Karpas-422 (cell line): ENCODE results near the gene UST. TPM values are rescaled to one million over a fixed set of nuclear protein-coding genes. Genes with fewer than 3 reads are reported as not detected.
"Not testable (repeated sequence)": the region's sequence is repeated elsewhere in the genome, so short reads cannot be mapped to it uniquely, and the experiment has no call there.

Experiments used
- DNase-seq: peaks from one replicate; pipeline ENCODE4 v3.0.0-alpha.2; 2015
- H2AFZ ChIP-seq: fragments of 200-600 bp; sonication (generic); 2 replicates; pipeline ENCODE4 v1.6.1; 2014; ENCODE audit warnings: antibody characterized with exemption, low read length, mixed read lengths
- H3K27ac ChIP-seq: fragments of 200-600 bp; sonication (generic); 2 replicates; pipeline ENCODE4 v1.5.1; 2014; ENCODE audit warnings: mild to moderate bottlenecking, low read length, moderate library complexity
- H3K27me3 ChIP-seq: fragments of 200-600 bp; sonication (generic); 2 replicates; pipeline ENCODE4 v1.6.1; 2014; ENCODE audit warnings: low read length, mixed read lengths
- H3K36me3 ChIP-seq: fragments of 200-600 bp; sonication (generic); 2 replicates; pipeline ENCODE4 v1.6.1; 2014; ENCODE audit warnings: low read length, mixed read lengths; ENCODE audit not compliant: insufficient read depth
- H3K4me1 ChIP-seq: fragments of 200-600 bp; sonication (generic); 2 replicates; pipeline ENCODE4 v1.6.1; 2014; ENCODE audit warnings: mild to moderate bottlenecking, low read length, mixed read lengths
- H3K4me2 ChIP-seq: fragments of 200-600 bp; sonication (generic); 2 replicates; pipeline ENCODE4 v1.6.1; 2014; ENCODE audit warnings: low read length, low read depth, mild to moderate bottlenecking; ENCODE audit not compliant: poor library complexity, severe bottlenecking
- H3K4me3 ChIP-seq: fragments of 200-600 bp; sonication (generic); 2 replicates; pipeline ENCODE4 v1.5.1; 2014; ENCODE audit warnings: mild to moderate bottlenecking, antibody characterized with exemption, low read length, mixed read lengths
- H3K79me2 ChIP-seq: fragments of 200-600 bp; sonication (generic); 2 replicates; pipeline ENCODE4 v1.6.1; 2014; ENCODE audit warnings: mild to moderate bottlenecking, low read length, mixed read lengths
- H3K9ac ChIP-seq: fragments of 200-600 bp; sonication (generic); 2 replicates; pipeline ENCODE4 v1.6.0; 2014; ENCODE audit warnings: low read length
- H3K9me2 ChIP-seq: fragments of 200-600 bp; sonication (generic), shearing (Covaris generic); replicated peaks from 2 replicates; pipeline ENCODE4 v1.6.0; 2014; ENCODE audit warnings: mild to moderate bottlenecking, low read length, moderate library complexity; ENCODE audit not compliant: insufficient read depth
- H3K9me3 ChIP-seq: fragments of 300-700, 200-600 bp; sonication (generic); 2 replicates; pipeline ENCODE4 v1.6.1; 2014; ENCODE audit warnings: low read length, mixed read lengths
- H4K20me1 ChIP-seq: fragments of 200-600 bp; sonication (generic); 2 replicates; pipeline ENCODE4 v1.6.1; 2014; ENCODE audit warnings: mild to moderate bottlenecking, antibody characterized with exemption, low read length, low read depth; ENCODE audit not compliant: insufficient read depth
- total RNA-seq: library from RNA; depleted of rRNA; stranded (reverse); fragments of >200 nt; shearing (Covaris generic); gene quantifications from 2 replicates; pipeline ENCODE4 v1.2.3, GENCODE V29; 2014; ENCODE audit warnings: low replicate concordance

Gene UST
- total RNA-seq, 1 experiment from 2014 or later = 0.15 TPM

DNA sequence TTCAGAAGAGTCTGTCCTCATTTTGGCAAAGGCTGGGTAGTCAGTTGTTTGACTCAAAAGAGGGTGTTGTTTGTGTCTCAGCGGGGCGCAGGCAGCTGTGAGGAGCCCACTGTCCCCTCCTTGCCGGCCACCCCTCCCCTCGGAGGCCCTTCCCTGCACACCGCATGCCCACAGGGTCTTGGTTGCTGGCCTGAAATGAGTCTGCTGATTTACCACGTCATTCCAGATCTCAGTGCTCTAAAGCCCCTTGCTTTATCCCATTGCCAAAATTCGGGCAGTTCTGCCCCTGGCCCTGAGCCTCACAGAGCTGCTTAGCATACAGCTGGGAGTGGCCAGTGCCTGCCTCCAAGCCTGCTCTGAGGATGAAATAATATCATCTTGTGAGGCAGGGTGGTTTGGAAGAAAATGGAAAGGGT is 220.7 kb downstream of the UST start:
- no peaks in the 10 kb centered on the region for H3K36me3 ChIP-seq
- no peak for DNase-seq
- no peaks in the 10 kb centered on the region for H3K27me3 ChIP-seq
- no peaks in the 10 kb centered on the region for H3K4me1 ChIP-seq
- no peaks in the 10 kb centered on the region for H3K79me2 ChIP-seq
- H3K4me3 ChIP-seq = no peak overlapping the region
- no peaks in the 10 kb centered on the region for H4K20me1 ChIP-seq
- no peak overlapping the region for H3K4me2 ChIP-seq
- H3K9ac ChIP-seq = no peak overlapping the region
- no peak overlapping the region for H2AFZ ChIP-seq
- no peak overlapping the region for H3K27ac ChIP-seq
- no peaks in the 10 kb centered on the region for H3K9me2 ChIP-seq
- H3K9me3 ChIP-seq = no peaks in the 10 kb centered on the region

GRCh38 chr6:148968771-148969602 is 222.2 kb downstream of the UST start:
- H3K9me2 ChIP-seq = no peaks in the 10 kb centered on the region
- no peak overlapping the region for H3K27ac ChIP-seq
- no peaks in the 10 kb centered on the region for H4K20me1 ChIP-seq
- DNase-seq = no peak
- no peaks in the 10 kb centered on the region for H3K79me2 ChIP-seq
- no peak overlapping the region for H3K4me3 ChIP-seq
- H3K4me1 ChIP-seq = no peaks in the 10 kb centered on the region
- no peak overlapping the region for H3K9ac ChIP-seq
- H3K36me3 ChIP-seq = no peaks in the 10 kb centered on the region
- no peak overlapping the region for H3K4me2 ChIP-seq
- no peaks in the 10 kb centered on the region for H3K27me3 ChIP-seq
- H3K9me3 ChIP-seq = no peaks in the 10 kb centered on the region
- no peak overlapping the region for H2AFZ ChIP-seq

GRCh38 chr6:148969603-148970061 is 222.8 kb downstream of the UST start:
- Histone ChIP-seq H3K9ac (no peak overlapping the region), H3K9me2 (no peaks in the 10 kb centered on the region), H3K36me3 (no peaks in the 10 kb centered on the region), H4K20me1 (no peaks in the 10 kb centered on the region), H3K79me2 (no peaks in the 10 kb centered on the region), H3K4me3 (no peak overlapping the region), H3K27me3 (no peaks in the 10 kb centered on the region), H3K4me1 (no peaks in the 10 kb centered on the region), H3K4me2 (no peak overlapping the region), H3K27ac (no peak overlapping the region), H2AFZ (no peak overlapping the region), H3K9me3 (no peaks in the 10 kb centered on the region)
- DNase-seq = no peak

- Histone ChIP-seq H3K36me3 (no peaks in the 10 kb centered on the region), H3K9ac (no peak overlapping the region), H3K27ac (no peak overlapping the region), H3K27me3 (0 out of 2 replicates have a peak, but pooled peaks cover under 1% of the 10 kb centered on the region), H2AFZ (no peak overlapping the region), H3K9me3 (no peaks in the 10 kb centered on the region), H4K20me1 (no peaks in the 10 kb centered on the region), H3K4me2 (no peak overlapping the region), H3K4me3 (no peak overlapping the region), H3K4me1 (no peaks in the 10 kb centered on the region), H3K9me2 (no peaks in the 10 kb centered on the region), H3K79me2 (no peaks in the 10 kb centered on the region)
- DNase-seq = no peak
Measured at GRCh38 chr6:148971031-148971927, 224.4 kb downstream of the UST start.

GRCh38 chr6:148972481-148972880 is 225.7 kb downstream of the UST start:
- H3K9me2 ChIP-seq = no peaks in the 10 kb centered on the region
- no peaks in the 10 kb centered on the region for H3K9me3 ChIP-seq
- no peak for DNase-seq
- H4K20me1 ChIP-seq = no peaks in the 10 kb centered on the region
- no peak overlapping the region for H3K4me2 ChIP-seq
- H3K27me3 ChIP-seq = 0 out of 2 replicates have a peak, but pooled peaks cover 2% of the 10 kb centered on the region
- H3K4me1 ChIP-seq = no peaks in the 10 kb centered on the region
- H3K79me2 ChIP-seq = no peaks in the 10 kb centered on the region
- H3K4me3 ChIP-seq = no peak overlapping the region
- H3K27ac ChIP-seq = no peak overlapping the region
- H3K9ac ChIP-seq = no peak overlapping the region
- no peak overlapping the region for H2AFZ ChIP-seq
- no peaks in the 10 kb centered on the region for H3K36me3 ChIP-seq

DNA sequence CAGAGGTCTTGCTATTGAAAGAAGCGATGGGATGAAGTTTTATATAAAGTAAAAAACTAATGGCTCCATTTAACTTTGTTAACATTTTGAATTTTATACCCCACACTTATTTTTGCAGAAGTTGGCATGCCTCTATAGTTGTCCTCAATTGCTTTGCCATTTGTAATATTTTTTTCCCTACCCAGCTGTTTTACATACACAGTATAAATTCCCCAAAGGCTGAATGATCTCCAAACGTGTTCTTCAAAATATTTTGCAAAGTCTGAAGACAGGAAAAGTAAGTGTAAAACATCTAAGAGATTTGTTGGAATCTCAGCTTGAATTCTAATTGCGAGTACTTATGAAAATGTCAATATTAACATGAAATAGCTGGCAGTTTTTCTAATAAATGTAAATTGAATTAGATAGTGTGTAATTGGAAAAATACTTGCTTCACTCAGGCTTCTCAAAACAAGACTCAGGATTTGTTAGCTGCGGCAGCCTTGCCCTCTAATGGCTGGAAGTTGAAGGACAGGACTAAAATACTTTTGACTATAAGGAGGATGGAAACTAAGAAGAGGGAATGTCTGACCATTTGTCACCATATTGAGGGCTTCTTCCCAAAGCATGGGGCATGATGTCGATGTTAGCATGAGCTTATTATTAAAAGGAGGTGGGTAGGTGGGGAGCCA is 226.8 kb downstream of the UST start:
- H3K36me3 ChIP-seq = no peaks in the 10 kb centered on the region
- no peak overlapping the region for H3K4me2 ChIP-seq
- H3K27me3 ChIP-seq = 0 out of 2 replicates have a peak, but pooled peaks cover 2% of the 10 kb centered on the region
- no peak for DNase-seq
- no peak overlapping the region for H2AFZ ChIP-seq
- H3K9me3 ChIP-seq = no peaks in the 10 kb centered on the region
- H3K79me2 ChIP-seq = no peaks in the 10 kb centered on the region
- no peak overlapping the region for H3K27ac ChIP-seq
- no peaks in the 10 kb centered on the region for H3K4me1 ChIP-seq
- H4K20me1 ChIP-seq = no peaks in the 10 kb centered on the region
- H3K9ac ChIP-seq = no peak overlapping the region
- no peak overlapping the region for H3K4me3 ChIP-seq
- no peaks in the 10 kb centered on the region for H3K9me2 ChIP-seq

DNA sequence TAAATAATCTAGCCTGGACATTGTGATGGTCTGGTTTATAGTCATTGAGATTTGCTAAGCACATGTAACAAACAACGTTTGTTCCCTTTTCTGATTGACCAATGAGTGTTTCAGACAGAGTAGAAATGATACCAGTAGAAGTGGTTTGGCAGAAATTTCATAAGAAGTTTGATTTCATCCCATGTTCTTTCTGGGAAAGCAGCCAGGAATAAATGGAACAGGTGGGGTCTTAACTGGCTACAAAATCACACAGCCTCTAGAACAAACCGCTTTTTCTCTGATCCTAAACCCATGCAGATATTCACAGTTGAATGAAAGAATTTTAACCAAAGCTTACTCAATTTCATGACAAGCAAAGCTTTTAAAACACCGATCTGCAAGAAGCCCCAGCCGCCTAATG is 227.5 kb downstream of the UST start:
- no peak overlapping the region for H3K4me3 ChIP-seq
- no peak overlapping the region for H2AFZ ChIP-seq
- no peaks in the 10 kb centered on the region for H4K20me1 ChIP-seq
- DNase-seq = no peak
- H3K36me3 ChIP-seq = no peaks in the 10 kb centered on the region
- H3K79me2 ChIP-seq = no peaks in the 10 kb centered on the region
- no peaks in the 10 kb centered on the region for H3K9me2 ChIP-seq
- H3K27ac ChIP-seq = no peak overlapping the region
- 0 out of 2 replicates have a peak, but pooled peaks cover 2% of the 10 kb centered on the region for H3K27me3 ChIP-seq
- H3K4me1 ChIP-seq = no peaks in the 10 kb centered on the region
- no peaks in the 10 kb centered on the region for H3K9me3 ChIP-seq
- H3K9ac ChIP-seq = no peak overlapping the region
- H3K4me2 ChIP-seq = no peak overlapping the region

DNA sequence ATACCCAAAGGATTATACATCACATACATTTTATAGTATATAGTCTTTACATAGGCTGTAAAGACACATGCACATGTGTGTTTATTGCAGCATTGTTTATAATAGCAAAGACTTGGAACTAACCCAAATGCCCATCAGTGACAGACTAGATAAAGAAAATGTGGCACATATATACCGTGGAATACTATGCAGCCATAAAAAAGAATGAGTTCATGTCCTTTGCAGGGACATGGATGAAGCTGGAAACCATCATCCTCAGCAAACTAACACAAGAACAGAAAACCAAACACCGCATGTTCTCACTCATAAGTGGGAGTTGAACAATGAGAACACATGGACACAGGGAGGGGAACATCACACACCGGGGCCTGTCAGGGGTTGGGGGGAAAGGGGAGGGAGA is 231.5 kb downstream of the UST start:
- not testable (repeated sequence) for H4K20me1 ChIP-seq, H3K4me3 ChIP-seq, H3K9ac ChIP-seq, H3K27ac ChIP-seq, DNase-seq, H3K9me3 ChIP-seq, H3K4me2 ChIP-seq, H3K79me2 ChIP-seq, H3K27me3 ChIP-seq, H3K9me2 ChIP-seq, H3K36me3 ChIP-seq, H3K4me1 ChIP-seq, H2AFZ ChIP-seq
